ENCODE results near the gene ELF5. TPM values are rescaled to one million over a fixed set of nuclear protein-coding genes. Genes with fewer than 3 reads are reported as not detected.

Gene ELF5
- total and polyA plus RNA-seq, 2 of the 13 experiments (the other 11 are each of a cell fraction or from before 2014, with no cell fraction given), result 0.51 to 2.6 TPM

- peak; percentile 78 for TF ChIP-seq TCF7 (IDR thresholded peaks at IDR 0.05; ENCODE audit: low read depth)
- TF ChIP-seq ZNF672 (CRISPR knock-in tag; IDR thresholded peaks at IDR 0.05), result no peak
- no peak for TF ChIP-seq REST (IDR thresholded peaks at IDR 0.05; ENCODE audit: borderline replicate concordance in 1 of 2, low read depth in 1 of 2, low read length in 2 of 2)
- TF ChIP-seq ZNF580 (CRISPR knock-in tag; IDR thresholded peaks at IDR 0.05; ENCODE audit: borderline replicate concordance, low read depth), result 0 out of 2 replicates have a peak, but pooled peaks have one; percentile 28
- TF ChIP-seq ZNF747 (CRISPR knock-in tag; IDR thresholded peaks at IDR 0.05; ENCODE audit: borderline replicate concordance), result no peak
- 0 out of 2 replicates have a peak, but pooled peaks have one; percentile 42 for TF ChIP-seq ZNF746 (CRISPR knock-in tag; IDR thresholded peaks at IDR 0.05)
- TF ChIP-seq GATAD2A (CRISPR knock-in tag; IDR thresholded peaks at IDR 0.05), result peak; percentile 86
- TF ChIP-seq PATZ1 (CRISPR knock-in tag; IDR thresholded peaks at IDR 0.05), result peak; percentile 29; the same call in 1 of the 2 replicates
- TF ChIP-seq TFDP2 (CRISPR knock-in tag; IDR thresholded peaks at IDR 0.05), result no peak
- no peak for TF ChIP-seq SIX1 (CRISPR knock-in tag; IDR thresholded peaks at IDR 0.05; ENCODE audit: borderline replicate concordance)
- no peak for TF ChIP-seq ZNF180 (CRISPR knock-in tag; IDR thresholded peaks at IDR 0.05; ENCODE audit: borderline replicate concordance, low read depth)
- 0 out of 2 replicates have a peak, but pooled peaks have one; percentile 75 for TF ChIP-seq HMG20B (CRISPR knock-in tag; conservative IDR thresholded peaks at IDR 0.05)
- no peak for TF ChIP-seq SOX6 (IDR thresholded peaks at IDR 0.05)
- peak; percentile 63 for TF ChIP-seq SOX6 (CRISPR knock-in tag; IDR thresholded peaks at IDR 0.05)
- TF ChIP-seq CEBPG (CRISPR knock-in tag; IDR thresholded peaks at IDR 0.05), result peak; percentile 93
- TF ChIP-seq ZSCAN5A (CRISPR knock-in tag; IDR thresholded peaks at IDR 0.05; ENCODE audit: borderline replicate concordance), result 0 out of 2 replicates have a peak, but pooled peaks have one; percentile 28
- peak; percentile 55; the same call in 1 of the 2 replicates for TF ChIP-seq NR2F2 (IDR thresholded peaks at IDR 0.05; ENCODE audit: borderline replicate concordance, low read depth)
- no peak for TF ChIP-seq TCF7L2 (IDR thresholded peaks at IDR 0.05; ENCODE audit: low read depth, low read length)
- TF ChIP-seq CEBPZ (IDR thresholded peaks at IDR 0.05; ENCODE audit: low read length), result no peak
Observed at GRCh38 chr11:34501500-34501899, 12.1 kb downstream of the ELF5 start (continued).

All from HepG2 (cell line).